Memory B cell (primary cell): Measurements from ENCODE around the gene GOLIM4.

Experiments
- ATAC-seq: fragments of 150-1000 bp; cut with Tn5 transposase; 2 replicates; pipeline ENCODE4 v1.10.0; 2021; ENCODE audit warnings: low read depth, mild to moderate bottlenecking, moderate library complexity
- DNase-seq, 2 donors: peaks; one replicate each; pipeline ENCODE4 v3.0.0; 2022; ENCODE audit warnings: low spot score in 2 of 2
- H3K27ac Mint-ChIP-seq: one replicate; pipeline ENCODE4 v1.8.0; 2022; ENCODE audit warnings: mild to moderate bottlenecking, moderate library complexity, mixed read lengths
- H3K27me3 Mint-ChIP-seq: one replicate; pipeline ENCODE4 v1.8.0; 2022; ENCODE audit warnings: mixed read lengths
- H3K36me3 Mint-ChIP-seq: one replicate; pipeline ENCODE4 v1.8.0; 2022; ENCODE audit warnings: mild to moderate bottlenecking, mixed read lengths
- H3K4me1 Mint-ChIP-seq: one replicate; pipeline ENCODE4 v1.8.0; 2022; ENCODE audit warnings: mixed read lengths
- H3K4me3 Mint-ChIP-seq: one replicate; pipeline ENCODE4 v1.8.0; 2022; ENCODE audit warnings: mild to moderate bottlenecking, moderate library complexity, mixed read lengths
- H3K9me3 Mint-ChIP-seq: one replicate; pipeline ENCODE4 v1.8.0; 2022; ENCODE audit warnings: mixed read lengths

The GOLIM4 gene

GRCh38 chr3:168091302-168091858 is 4.3 kb downstream of the GOLIM4 start:
- Mint-ChIP-seq H3K9me3 (no peaks in the 10 kb centered on the region), H3K27me3 (no peaks in the 10 kb centered on the region), H3K4me1 (peaks cover 13% of the 10 kb centered on the region), H3K4me3 (no peak overlapping the region), H3K36me3 (no peaks in the 10 kb centered on the region), H3K27ac (no peak overlapping the region)
- DNase-seq (no peak), ATAC-seq (no peak)

- ATAC-seq (no peak), DNase-seq (no peak)
- Mint-ChIP-seq H3K4me1 (peaks cover 9% of the 10 kb centered on the region), H3K27me3 (no peaks in the 10 kb centered on the region), H3K36me3 (no peaks in the 10 kb centered on the region), H3K27ac (no peak overlapping the region), H3K4me3 (no peak overlapping the region), H3K9me3 (no peaks in the 10 kb centered on the region)
Observed at GRCh38 chr3:168090306-168091085, 5.2 kb downstream of the GOLIM4 start.

DNA sequence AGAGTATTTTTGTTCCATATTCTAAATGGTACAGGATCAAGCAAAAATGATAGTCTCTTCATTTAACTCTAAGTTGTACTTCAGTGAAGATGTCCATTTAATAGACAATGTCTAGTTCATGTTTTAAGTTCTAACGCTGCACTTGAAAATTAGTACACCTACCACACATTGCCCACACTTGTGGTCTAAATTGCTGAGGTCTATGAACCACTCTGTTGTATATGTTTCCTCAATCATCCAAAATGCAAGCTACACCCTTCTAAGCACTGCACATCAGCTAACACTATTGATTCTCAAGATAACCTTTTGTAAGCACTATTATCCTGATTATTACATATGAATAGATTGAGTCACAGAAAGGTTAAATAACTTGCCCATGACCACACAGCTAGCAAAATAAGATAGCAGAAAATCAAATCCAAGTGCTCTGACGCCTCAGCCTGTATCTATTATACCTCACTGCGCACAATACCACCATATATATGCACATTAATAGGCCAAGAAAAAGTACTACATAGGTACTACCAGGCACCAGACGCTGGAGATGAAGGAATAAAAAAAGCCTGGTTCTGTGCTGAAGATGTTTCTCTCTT is 6.4 kb downstream of the GOLIM4 start:
- no peak overlapping the region for H3K4me3 Mint-ChIP-seq

GRCh38 chr3:168088106-168088720 is 7.5 kb downstream of the GOLIM4 start:
- Mint-ChIP-seq H3K9me3 (no peaks in the 10 kb centered on the region), H3K27me3 (no peaks in the 10 kb centered on the region), H3K4me1 (peaks cover 14% of the 10 kb centered on the region), H3K4me3 (no peak overlapping the region), H3K27ac (no peak overlapping the region), H3K36me3 (no peaks in the 10 kb centered on the region)
- ATAC-seq (peak; percentile 73), DNase-seq (peak in 1 of 2 donors; percentile 12)

More for the DNA sequence above, 6.4 kb downstream of the GOLIM4 start:
- no peaks in the 10 kb centered on the region for H3K9me3 Mint-ChIP-seq
- peaks cover 10% of the 10 kb centered on the region for H3K4me1 Mint-ChIP-seq
- no peaks in the 10 kb centered on the region for H3K36me3 Mint-ChIP-seq
- no peak for DNase-seq
- H3K27me3 Mint-ChIP-seq: no peaks in the 10 kb centered on the region
- no peak for ATAC-seq
- H3K27ac Mint-ChIP-seq: no peak overlapping the region

- Mint-ChIP-seq H3K36me3 (no peaks in the 10 kb centered on the region), H3K9me3 (no peaks in the 10 kb centered on the region), H3K4me1 (peaks cover 15% of the 10 kb centered on the region), H3K4me3 (no peak overlapping the region), H3K27me3 (no peaks in the 10 kb centered on the region), H3K27ac (no peak overlapping the region)
- DNase-seq (no peak), ATAC-seq (no peak)
Observed at GRCh38 chr3:168087539-168087938, 8.2 kb downstream of the GOLIM4 start.

DNA sequence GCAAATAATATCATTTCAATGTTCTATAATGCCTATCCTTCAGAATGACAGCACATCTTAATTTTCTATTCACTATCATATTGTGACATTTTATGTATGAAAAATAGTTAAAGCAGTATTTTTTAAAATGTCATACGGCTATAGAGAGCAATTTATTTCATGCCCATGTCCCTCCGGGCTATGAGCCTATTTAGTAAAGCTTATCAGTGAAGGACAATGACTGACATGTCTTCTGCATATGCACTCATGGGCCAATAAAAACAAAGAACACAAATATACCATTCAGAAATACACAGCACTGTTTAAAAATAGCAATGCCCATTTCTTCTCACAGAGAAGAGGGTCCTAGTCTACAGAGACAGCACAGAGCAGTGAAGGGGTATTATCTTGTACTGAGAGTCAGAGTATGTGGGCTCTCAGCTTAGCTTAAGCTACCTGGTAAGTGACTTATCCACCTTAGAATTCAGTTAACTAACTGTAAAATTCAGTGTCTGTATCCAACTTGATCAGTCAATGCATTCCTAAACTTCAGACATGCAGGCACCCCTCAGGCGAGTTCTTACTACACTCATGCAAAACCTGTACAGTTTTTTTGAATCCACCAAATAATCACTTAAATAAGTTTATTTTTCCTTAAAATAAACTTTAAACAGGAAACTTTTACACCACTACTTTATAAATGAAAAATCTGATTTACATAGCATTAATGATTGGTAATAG is 9.0 kb downstream of the GOLIM4 start:
- H3K27ac Mint-ChIP-seq: no peak overlapping the region
- ATAC-seq (no peak), DNase-seq (no peak)
- no peaks in the 10 kb centered on the region for H3K9me3 Mint-ChIP-seq
- H3K4me1 Mint-ChIP-seq: peaks cover 17% of the 10 kb centered on the region
- H3K27me3 Mint-ChIP-seq: no peaks in the 10 kb centered on the region
- H3K4me3 Mint-ChIP-seq: no peak overlapping the region
- no peaks in the 10 kb centered on the region for H3K36me3 Mint-ChIP-seq

GRCh38 chr3:168085491-168086119 is 10.1 kb downstream of the GOLIM4 start:
- Mint-ChIP-seq H3K36me3 (no peaks in the 10 kb centered on the region), H3K4me1 (peaks cover 21% of the 10 kb centered on the region), H3K4me3 (no peak overlapping the region), H3K27me3 (no peaks in the 10 kb centered on the region), H3K9me3 (no peaks in the 10 kb centered on the region), H3K27ac (no peak overlapping the region)
- DNase-seq (no peak), ATAC-seq (no peak)

DNA sequence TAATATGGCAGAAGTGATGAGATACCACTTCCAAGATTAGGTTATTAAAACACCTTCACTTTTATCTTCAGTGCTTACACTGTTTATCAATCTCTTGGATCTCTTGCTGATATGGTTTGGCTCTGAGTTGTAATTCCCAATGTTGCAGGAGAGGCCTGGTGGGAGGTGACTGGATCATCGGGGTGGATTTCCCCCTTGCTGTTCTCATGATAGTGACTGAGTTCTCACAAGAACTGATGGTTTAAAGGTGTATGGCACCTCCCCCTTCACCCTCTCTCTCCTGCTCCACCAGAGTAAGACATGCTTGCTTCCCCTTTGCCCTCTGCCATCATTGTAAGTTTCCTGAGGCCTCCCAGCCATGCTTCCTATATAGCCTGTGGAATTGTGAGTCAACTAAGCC is 11.8 kb downstream of the GOLIM4 start:
- peak overlapping the region; percentile 14 for H3K27ac Mint-ChIP-seq
- no peak overlapping the region for H3K4me3 Mint-ChIP-seq
- H3K4me1 Mint-ChIP-seq: peaks cover 21% of the 10 kb centered on the region
- peaks cover 2% of the 10 kb centered on the region for H3K36me3 Mint-ChIP-seq
- ATAC-seq (no peak), DNase-seq (no peak)
- H3K9me3 Mint-ChIP-seq: no peaks in the 10 kb centered on the region
- H3K27me3 Mint-ChIP-seq: no peaks in the 10 kb centered on the region

DNA sequence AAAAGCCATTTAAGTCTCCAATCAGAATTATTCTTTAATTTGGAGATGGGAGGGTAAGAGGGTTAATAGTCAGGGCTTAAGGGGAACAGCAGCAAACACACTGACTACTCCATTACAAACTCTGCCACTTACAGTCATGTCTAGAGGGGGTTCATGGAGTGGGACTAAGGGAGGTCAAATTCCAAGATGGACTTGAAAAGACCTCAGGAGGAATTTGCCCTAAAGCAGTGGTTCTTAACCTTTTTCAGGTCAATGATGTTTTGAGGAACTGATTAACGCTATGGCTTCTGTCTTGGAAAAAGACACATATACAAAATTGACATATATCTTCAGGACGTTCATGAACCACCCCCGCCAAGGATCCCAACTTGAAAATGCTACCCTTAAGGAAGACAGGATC is 13.9 kb downstream of the GOLIM4 start:
- no peak for DNase-seq
- Mint-ChIP-seq H3K4me1 (peaks cover 16% of the 10 kb centered on the region), H3K27ac (no peak overlapping the region), H3K27me3 (no peaks in the 10 kb centered on the region), H3K9me3 (no peaks in the 10 kb centered on the region), H3K36me3 (peaks cover 2% of the 10 kb centered on the region), H3K4me3 (no peak overlapping the region)
- no peak for ATAC-seq

DNA sequence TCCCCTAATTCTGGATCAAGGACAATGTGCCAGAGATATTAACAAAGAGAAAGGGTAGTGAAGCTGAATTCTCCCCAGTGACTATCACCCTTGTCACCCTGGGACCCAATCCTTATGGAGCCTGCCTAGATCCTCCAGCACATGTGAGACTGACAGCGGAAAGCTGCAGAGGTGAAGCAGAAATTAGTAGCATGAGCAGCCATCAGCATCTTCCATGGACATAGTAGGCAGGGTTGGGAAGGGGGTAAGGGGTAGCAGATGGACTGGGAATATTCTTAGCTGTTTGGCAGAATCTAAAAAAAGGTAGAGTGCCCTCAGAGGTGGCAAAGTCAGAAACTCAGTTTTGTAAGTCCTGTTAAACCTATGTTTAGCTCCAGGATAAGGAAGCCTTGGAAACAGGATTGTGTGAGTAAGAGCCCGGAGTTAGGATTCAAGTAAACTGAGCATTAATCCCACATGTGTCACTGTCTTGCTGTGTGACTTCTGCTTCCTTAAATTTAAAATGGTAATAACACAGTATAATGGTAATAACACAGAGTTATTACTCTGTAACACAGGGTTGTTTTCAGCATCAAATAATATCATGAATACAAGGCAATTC is 14.5 kb downstream of the GOLIM4 start:
- Mint-ChIP-seq H3K4me1 (peaks cover 16% of the 10 kb centered on the region), H3K27me3 (no peaks in the 10 kb centered on the region), H3K4me3 (no peak overlapping the region)

GRCh38 chr3:168080499-168081170 is 15.1 kb downstream of the GOLIM4 start:
- no peak for DNase-seq
- Mint-ChIP-seq H3K9me3 (no peaks in the 10 kb centered on the region), H3K4me1 (peaks cover 16% of the 10 kb centered on the region), H3K4me3 (no peak overlapping the region), H3K27ac (no peak overlapping the region), H3K27me3 (no peaks in the 10 kb centered on the region), H3K36me3 (peaks cover 2% of the 10 kb centered on the region)
- ATAC-seq: no peak

More for the DNA sequence above, 14.5 kb downstream of the GOLIM4 start:
- DNase-seq (no peak), ATAC-seq (no peak)
- no peaks in the 10 kb centered on the region for H3K9me3 Mint-ChIP-seq
- no peak overlapping the region for H3K27ac Mint-ChIP-seq
- peaks cover 2% of the 10 kb centered on the region for H3K36me3 Mint-ChIP-seq

GRCh38 chr3:168080022-168080421 is 15.7 kb downstream of the GOLIM4 start:
- no peaks in the 10 kb centered on the region for H3K9me3 Mint-ChIP-seq
- peaks cover 13% of the 10 kb centered on the region for H3K4me1 Mint-ChIP-seq
- no peak overlapping the region for H3K4me3 Mint-ChIP-seq
- H3K27me3 Mint-ChIP-seq: no peaks in the 10 kb centered on the region
- no peak overlapping the region for H3K27ac Mint-ChIP-seq
- peaks cover 2% of the 10 kb centered on the region for H3K36me3 Mint-ChIP-seq
- ATAC-seq (no peak), DNase-seq (no peak)

DNA sequence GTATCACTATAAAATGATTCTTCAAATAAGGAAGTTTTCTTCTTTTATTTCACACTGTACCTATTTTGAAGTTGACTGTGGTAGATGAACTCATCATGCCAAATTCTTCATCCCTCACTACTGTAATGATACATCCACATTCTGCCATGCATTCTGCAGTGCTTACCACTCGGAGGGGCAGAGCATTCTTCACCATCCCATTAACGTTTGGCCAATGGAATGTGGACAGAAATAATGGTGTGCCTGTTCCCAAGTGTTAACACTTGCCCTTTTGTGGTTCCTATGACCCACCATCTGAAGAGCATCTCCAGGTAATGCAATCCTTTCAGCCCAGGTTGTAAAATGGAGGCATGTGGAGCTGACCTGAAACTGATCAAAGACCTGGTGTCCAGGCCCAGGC is 18.6 kb downstream of the GOLIM4 start:
- Mint-ChIP-seq H3K36me3 (peaks cover 2% of the 10 kb centered on the region), H3K4me3 (no peak overlapping the region), H3K4me1 (peaks cover 4% of the 10 kb centered on the region), H3K27ac (no peak overlapping the region), H3K9me3 (no peaks in the 10 kb centered on the region), H3K27me3 (no peaks in the 10 kb centered on the region)
- no peak for DNase-seq
- no peak for ATAC-seq
